ENCODE results near the gene H6PD. TPM values are rescaled to one million over a fixed set of nuclear protein-coding genes. Genes with fewer than 3 reads are reported as not detected.

Gene H6PD
- polyA plus RNA-seq, 1 donor (not counting 4 experiments of a cell fraction or from before 2014, with no cell fraction given) = 3.3 TPM

DNA sequence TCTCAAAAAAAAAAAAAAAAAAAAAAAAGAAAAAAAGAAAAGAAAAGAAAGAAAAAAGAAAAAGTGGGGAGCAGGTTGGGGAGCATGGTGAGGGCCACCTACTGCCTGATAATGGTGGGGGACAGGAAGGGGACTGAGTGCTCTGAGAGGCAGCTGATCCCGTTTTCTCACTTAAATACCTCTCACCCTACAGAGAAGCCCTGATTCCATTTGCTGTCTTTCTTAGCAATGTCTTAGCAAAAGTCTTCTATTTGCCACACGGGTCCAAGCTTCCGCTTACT, 692 bp upstream of the H6PD start:
- Histone ChIP-seq H3K4me2 (ENCODE audit: control insufficient read depth, extremely low read depth, insufficient read depth, low read depth, low read length) (peak overlapping the region; percentile 81), H3K9ac (ENCODE audit: control insufficient read depth, extremely low read depth, insufficient read depth, low read length) (peak overlapping the region; percentile 72), H3K4me1 (ENCODE audit: control insufficient read depth, extremely low read depth, insufficient read depth, low read length) (peaks cover 26% of the 10 kb centered on the region), H3K4me3 (ENCODE audit: control insufficient read depth in 2 of 3, extremely low read depth in 1 of 3, insufficient read depth in 2 of 3, low read depth in 1 of 3, low read length in 3 of 3) (peak overlapping the region in 2 of 3 experiments; percentile 58 to 69), H3K9me1 (ENCODE audit: control insufficient read depth, extremely low read depth, insufficient read depth, low read length) (no peaks in the 10 kb centered on the region), H3K27ac (ENCODE audit: control insufficient read depth, insufficient read depth, low read length) (peak overlapping the region; percentile 73), H2AFZ (ENCODE audit: control insufficient read depth, low read length) (no peak overlapping the region), H4K20me1 (ENCODE audit: control insufficient read depth, extremely low read depth, insufficient read depth, low read length) (no peaks in the 10 kb centered on the region), H3K79me2 (ENCODE audit: control insufficient read depth, insufficient read depth, low read length) (no peaks in the 10 kb centered on the region), H3K9me3 (ENCODE audit: control insufficient read depth, low read depth, low read length) (no peaks in the 10 kb centered on the region), H3K27me3 (ENCODE audit: control insufficient read depth, extremely low read depth, insufficient read depth, low read length) (no peaks in the 10 kb centered on the region), H3K36me3 (ENCODE audit: control insufficient read depth in 2 of 2, extremely low read depth in 1 of 2, insufficient read depth in 2 of 2, low read length in 2 of 2) (no peaks in the 10 kb centered on the region)
- DNase-seq (ENCODE audit: low read depth, low spot score) (no peak), FAIRE-seq (no peak)
- TF ChIP-seq, protein P1, sequence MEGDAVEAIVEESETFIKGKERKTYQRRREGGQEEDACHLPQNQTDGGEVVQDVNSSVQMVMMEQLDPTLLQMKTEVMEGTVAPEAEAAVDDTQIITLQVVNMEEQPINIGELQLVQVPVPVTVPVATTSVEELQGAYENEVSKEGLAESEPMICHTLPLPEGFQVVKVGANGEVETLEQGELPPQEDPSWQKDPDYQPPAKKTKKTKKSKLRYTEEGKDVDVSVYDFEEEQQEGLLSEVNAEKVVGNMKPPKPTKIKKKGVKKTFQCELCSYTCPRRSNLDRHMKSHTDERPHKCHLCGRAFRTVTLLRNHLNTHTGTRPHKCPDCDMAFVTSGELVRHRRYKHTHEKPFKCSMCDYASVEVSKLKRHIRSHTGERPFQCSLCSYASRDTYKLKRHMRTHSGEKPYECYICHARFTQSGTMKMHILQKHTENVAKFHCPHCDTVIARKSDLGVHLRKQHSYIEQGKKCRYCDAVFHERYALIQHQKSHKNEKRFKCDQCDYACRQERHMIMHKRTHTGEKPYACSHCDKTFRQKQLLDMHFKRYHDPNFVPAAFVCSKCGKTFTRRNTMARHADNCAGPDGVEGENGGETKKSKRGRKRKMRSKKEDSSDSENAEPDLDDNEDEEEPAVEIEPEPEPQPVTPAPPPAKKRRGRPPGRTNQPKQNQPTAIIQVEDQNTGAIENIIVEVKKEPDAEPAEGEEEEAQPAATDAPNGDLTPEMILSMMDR (optimal IDR thresholded peaks at IDR 0.05 in 1 of 3, IDR thresholded peaks at IDR 0.05 in 1 of 3, conservative IDR thresholded peaks at IDR 0.05 in 1 of 3; ENCODE audit: extremely low read depth in 1 of 3, insufficient read depth in 2 of 3, low read length in 3 of 3) = no peak
- TF ChIP-seq EZH2 (IDR thresholded peaks at IDR 0.05; ENCODE audit: low read length) = no peak
- dilution Hi-C loops (cut with MboI; ENCODE audit: extremely low pct_ligation_motif_present, low sequenced_read_pairs) = no loop called here

DNA sequence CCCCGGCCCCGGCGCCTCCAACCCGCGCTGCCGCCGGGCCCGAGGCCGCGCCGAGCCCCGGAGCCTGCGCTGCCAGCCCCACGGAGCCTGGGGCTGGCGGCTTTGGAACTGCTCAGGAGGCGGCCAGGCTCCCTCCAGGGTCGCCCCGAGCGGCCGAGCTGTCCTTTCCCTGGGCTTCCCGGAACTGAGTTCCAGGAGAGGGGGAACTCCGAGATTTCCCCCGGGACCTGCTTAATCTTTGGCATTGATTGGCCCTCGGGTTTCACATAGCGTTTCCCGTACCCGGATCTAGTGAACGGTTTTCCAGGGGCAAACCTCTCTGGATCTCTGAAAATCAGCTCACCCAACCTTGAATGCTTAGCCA, 504 bp downstream of the H6PD start:
- no peak for TF ChIP-seq EZH2 (IDR thresholded peaks at IDR 0.05; ENCODE audit: low read length)
- TF ChIP-seq, protein P1 (optimal IDR thresholded peaks at IDR 0.05 in 1 of 3, IDR thresholded peaks at IDR 0.05 in 1 of 3, conservative IDR thresholded peaks at IDR 0.05 in 1 of 3; ENCODE audit: extremely low read depth in 1 of 3, insufficient read depth in 2 of 3, low read length in 3 of 3) = no peak
- H2AFZ ChIP-seq (ENCODE audit: control insufficient read depth, low read length) = peak overlapping the region; percentile 41
- no peaks in the 10 kb centered on the region for H3K9me1 ChIP-seq (ENCODE audit: control insufficient read depth, extremely low read depth, insufficient read depth, low read length)
- no peak for FAIRE-seq
- dilution Hi-C loops (cut with MboI; ENCODE audit: extremely low pct_ligation_motif_present, low sequenced_read_pairs) = no loop called here
- peak overlapping the region; percentile 89 for H3K4me2 ChIP-seq (ENCODE audit: control insufficient read depth, extremely low read depth, insufficient read depth, low read depth, low read length)
- H3K27ac ChIP-seq (ENCODE audit: control insufficient read depth, insufficient read depth, low read length) = peak overlapping the region; percentile 77
- no peaks in the 10 kb centered on the region for H4K20me1 ChIP-seq (ENCODE audit: control insufficient read depth, extremely low read depth, insufficient read depth, low read length)
- H3K4me3 ChIP-seq (ENCODE audit: control insufficient read depth in 2 of 3, extremely low read depth in 1 of 3, insufficient read depth in 2 of 3, low read depth in 1 of 3, low read length in 3 of 3) = peak overlapping the region; percentile 49 to 74 (median 68)
- H3K79me2 ChIP-seq (ENCODE audit: control insufficient read depth, insufficient read depth, low read length) = no peaks in the 10 kb centered on the region
- H3K9me3 ChIP-seq (ENCODE audit: control insufficient read depth, low read depth, low read length) = no peaks in the 10 kb centered on the region
- no peak for DNase-seq (ENCODE audit: low read depth, low spot score)
- H3K27me3 ChIP-seq (ENCODE audit: control insufficient read depth, extremely low read depth, insufficient read depth, low read length) = no peaks in the 10 kb centered on the region
- H3K9ac ChIP-seq (ENCODE audit: control insufficient read depth, extremely low read depth, insufficient read depth, low read length) = peak overlapping the region; percentile 88
- H3K4me1 ChIP-seq (ENCODE audit: control insufficient read depth, extremely low read depth, insufficient read depth, low read length) = peaks cover 27% of the 10 kb centered on the region
- H3K36me3 ChIP-seq (ENCODE audit: control insufficient read depth in 2 of 2, extremely low read depth in 1 of 2, insufficient read depth in 2 of 2, low read length in 2 of 2) = no peaks in the 10 kb centered on the region

Measured in keratinocyte (primary cell).